ENCODE data around the gene CAPG. TPM values are rescaled to one million over a fixed set of nuclear protein-coding genes. Genes with fewer than 3 reads are reported as not detected.

The CAPG gene
- total RNA-seq, 1 donor from 2014 or later, result 555 TPM

DNA sequence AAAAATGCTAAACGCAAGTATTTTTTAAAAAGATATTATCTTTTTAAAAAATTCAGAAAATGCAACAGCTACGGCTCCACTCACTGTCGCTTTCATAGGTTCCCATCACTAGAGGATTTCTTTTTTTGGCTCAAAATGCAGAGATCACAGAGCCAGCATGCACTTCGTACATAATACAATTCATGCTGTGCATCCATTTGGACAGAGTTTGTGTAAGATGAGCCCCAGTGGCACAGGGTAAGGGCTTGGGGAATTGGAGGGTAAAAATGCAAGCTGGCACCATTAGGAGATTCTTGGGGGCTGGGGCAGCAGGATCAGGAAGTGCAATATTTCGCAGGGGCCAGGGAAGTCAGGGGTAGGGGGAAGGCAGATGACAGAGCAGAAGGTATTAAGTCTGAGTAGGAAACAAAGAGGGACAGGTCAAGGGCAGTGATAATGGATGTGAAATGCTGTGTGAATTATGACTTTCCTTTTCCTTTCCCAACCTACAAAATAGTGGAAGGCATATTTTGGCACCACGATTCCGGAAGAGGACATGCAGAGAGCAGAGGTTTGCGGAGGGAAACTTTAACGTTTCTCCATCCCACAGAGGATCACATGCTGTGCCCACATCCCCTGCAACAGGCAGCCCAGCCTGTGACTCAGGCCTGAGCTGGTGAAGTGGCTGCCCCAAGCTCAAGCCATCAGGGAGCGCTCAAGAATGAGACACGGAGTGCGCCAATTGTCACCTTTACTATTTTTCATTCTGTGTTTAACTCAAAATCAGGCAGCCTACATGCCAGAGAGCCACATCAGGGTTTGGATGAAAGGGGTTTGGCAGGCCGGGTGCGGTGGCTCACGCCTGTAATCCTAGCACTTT lies 4.7 kb downstream of the CAPG start:
- peak overlapping the region; percentile 11 for H3K4me3 ChIP-seq
- peaks cover 18% of the 10 kb centered on the region for H3K36me3 ChIP-seq
- peak overlapping the region; percentile 58 for H3K27ac ChIP-seq
- no peak for TF ChIP-seq CTCF (IDR thresholded peaks at IDR 0.05)
- H3K9me3 ChIP-seq, result no peaks in the 10 kb centered on the region
- ATAC-seq (peak; percentile 64 to 81), DNase-seq (peak; percentile 81)
- intact Hi-C loops (cut with DNase I), result no loop called here
- H3K4me1 ChIP-seq, result peaks cover 30% of the 10 kb centered on the region
- no peaks in the 10 kb centered on the region for H3K27me3 ChIP-seq (ENCODE audit: low read depth)

DNA sequence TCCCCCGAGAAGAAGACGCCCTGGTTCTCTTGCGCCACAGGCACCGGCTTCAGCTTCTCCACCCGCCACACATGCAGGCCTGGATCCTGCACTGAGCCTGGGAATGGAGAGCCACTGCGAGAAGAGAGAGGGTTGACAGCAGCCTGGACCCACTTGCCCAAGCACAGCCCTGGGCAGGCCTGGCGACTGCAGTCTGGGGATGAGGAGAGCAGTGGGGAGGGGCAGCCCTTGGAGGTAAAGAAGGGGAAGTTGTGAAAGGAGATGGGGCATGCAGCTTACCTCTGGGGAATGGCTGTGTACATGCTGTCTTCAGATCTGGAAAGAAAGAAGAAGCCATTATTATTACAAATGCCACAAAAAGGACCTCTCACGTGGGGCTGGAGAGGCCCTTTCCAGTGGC lies 8.3 kb downstream of the CAPG start:
- Histone ChIP-seq H3K9me3 (no peaks in the 10 kb centered on the region), H3K27ac (no peak overlapping the region), H3K4me3 (no peak overlapping the region), H3K36me3 (peaks cover 47% of the 10 kb centered on the region), H3K27me3 (ENCODE audit: low read depth) (no peaks in the 10 kb centered on the region), H3K4me1 (peaks cover 13% of the 10 kb centered on the region)
- intact Hi-C loops (cut with DNase I), result no loop called here
- TF ChIP-seq CTCF (IDR thresholded peaks at IDR 0.05), result no peak
- ATAC-seq (no peak), DNase-seq (no peak)

GRCh38 chr2:85401464-85401805 lies 8.7 kb downstream of the CAPG start:
- no peak for TF ChIP-seq CTCF (IDR thresholded peaks at IDR 0.05)
- no peak overlapping the region for H3K27ac ChIP-seq
- peaks cover 47% of the 10 kb centered on the region for H3K36me3 ChIP-seq
- H3K4me3 ChIP-seq, result no peak overlapping the region
- DNase-seq, result no peak
- H3K9me3 ChIP-seq, result no peaks in the 10 kb centered on the region
- peaks cover 17% of the 10 kb centered on the region for H3K4me1 ChIP-seq
- no peak for ATAC-seq
- intact Hi-C loops (cut with DNase I), result no loop called here
- H3K27me3 ChIP-seq (ENCODE audit: low read depth), result no peaks in the 10 kb centered on the region

DNA sequence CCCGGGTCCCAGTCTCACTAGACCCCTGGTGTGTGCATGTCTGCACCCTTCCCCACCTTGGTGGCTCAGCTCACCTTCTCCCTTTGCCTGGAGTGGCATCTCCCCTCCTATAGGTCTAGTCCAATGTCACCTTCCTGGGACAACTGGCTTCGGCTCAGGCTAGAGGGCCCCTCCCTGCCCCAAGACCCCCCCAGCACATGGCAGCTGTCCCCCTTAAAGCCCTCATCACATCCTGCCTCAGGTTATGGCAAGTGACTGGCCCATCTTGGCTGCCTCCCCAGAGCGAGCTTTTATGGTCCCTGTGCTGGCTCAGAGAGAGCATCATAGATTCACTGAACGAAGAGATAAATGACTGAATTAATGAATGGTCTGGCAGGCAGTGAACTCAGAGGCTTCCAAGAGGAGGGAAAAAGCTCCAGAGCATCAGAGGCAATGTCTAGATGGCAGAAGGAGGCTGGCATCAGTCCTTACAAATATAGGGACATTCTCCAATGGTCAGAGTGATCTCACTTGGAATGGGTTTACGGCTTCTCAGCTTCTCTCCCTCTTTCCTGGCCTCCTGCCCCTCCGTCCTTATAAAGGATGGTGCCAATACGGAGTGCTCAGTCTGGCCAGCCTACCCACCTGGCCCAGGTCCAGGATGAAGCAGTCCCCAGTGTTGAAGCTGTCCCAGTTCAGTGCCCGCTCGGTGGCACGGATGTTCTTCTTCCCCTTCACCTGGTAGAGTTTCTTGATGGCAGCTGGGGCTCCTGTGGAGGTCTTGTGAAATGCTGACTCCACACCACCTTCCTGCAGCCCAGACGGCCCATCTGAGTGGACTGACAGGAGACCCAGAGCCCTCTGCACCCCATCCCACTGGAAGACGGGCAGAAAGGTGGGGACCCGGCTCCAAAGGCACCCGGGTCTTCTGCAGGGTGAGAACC lies 9.4 kb downstream of the CAPG start:
- DNase-seq (no peak), ATAC-seq (no peak)
- H3K4me3 ChIP-seq, result no peak overlapping the region
- H3K9me3 ChIP-seq, result no peaks in the 10 kb centered on the region
- TF ChIP-seq CTCF (IDR thresholded peaks at IDR 0.05), result no peak
- H3K36me3 ChIP-seq, result peaks cover 47% of the 10 kb centered on the region
- H3K27me3 ChIP-seq (ENCODE audit: low read depth), result no peaks in the 10 kb centered on the region
- peaks cover 21% of the 10 kb centered on the region for H3K4me1 ChIP-seq
- no peak overlapping the region for H3K27ac ChIP-seq
- intact Hi-C loops (cut with DNase I), result no loop called here

GRCh38 chr2:85400023-85400422 lies 10.1 kb downstream of the CAPG start:
- ATAC-seq (no peak), DNase-seq (no peak)
- Histone ChIP-seq H3K27me3 (ENCODE audit: low read depth) (no peaks in the 10 kb centered on the region), H3K4me1 (peaks cover 21% of the 10 kb centered on the region), H3K9me3 (no peaks in the 10 kb centered on the region), H3K4me3 (no peak overlapping the region), H3K27ac (no peak overlapping the region), H3K36me3 (peaks cover 54% of the 10 kb centered on the region)
- TF ChIP-seq CTCF (IDR thresholded peaks at IDR 0.05), result no peak
- intact Hi-C loops (cut with DNase I), result no loop called here
